ENCODE data around the gene RNF182. TPM values are rescaled to one million over a fixed set of nuclear protein-coding genes. Genes with fewer than 3 reads are reported as not detected.

Gene RNF182
- total RNA-seq, 4 donors from 2014 or later: 1.3 to 4.5 (median 3.0) TPM

DNA sequence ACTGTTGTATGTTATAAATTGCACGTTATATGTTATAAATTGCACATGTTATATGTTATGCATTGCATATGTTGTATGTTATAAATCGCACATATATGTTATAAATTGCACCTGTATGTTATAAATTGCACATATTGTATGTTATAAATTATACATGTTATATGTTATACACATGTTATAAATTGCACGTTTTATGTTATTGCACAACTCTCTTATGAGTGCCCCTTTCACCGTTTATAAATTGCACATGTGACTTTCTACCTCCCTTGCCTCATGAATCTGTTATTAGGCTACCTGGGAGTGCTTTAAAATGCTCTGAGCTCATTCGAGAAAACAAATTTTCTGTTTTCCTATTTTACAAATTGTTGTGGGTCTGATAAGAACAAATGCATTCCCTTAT lies 84.1 kb downstream of the RNF182 start:
- WGBS, 2 donors: 89% methylated on average over 5 of the region's 5 CpGs
- TF ChIP-seq CTCF (IDR thresholded peaks at IDR 0.05) (no peak), POLR2A (IDR thresholded peaks at IDR 0.05) (no peak)
- Histone ChIP-seq H3K4me1 (no peaks in the 10 kb centered on the region), H3K36me3 (no peaks in the 10 kb centered on the region), H3K4me3 (replicated peaks in 1 of 3) (no peak overlapping the region), H3K27ac (no peak overlapping the region), H3K27me3 (no peaks in the 10 kb centered on the region), H3K9me3 (no peaks in the 10 kb centered on the region)
- DNase-seq: no peak
- intact Hi-C loops (cut with DNase I): no loop called here

DNA sequence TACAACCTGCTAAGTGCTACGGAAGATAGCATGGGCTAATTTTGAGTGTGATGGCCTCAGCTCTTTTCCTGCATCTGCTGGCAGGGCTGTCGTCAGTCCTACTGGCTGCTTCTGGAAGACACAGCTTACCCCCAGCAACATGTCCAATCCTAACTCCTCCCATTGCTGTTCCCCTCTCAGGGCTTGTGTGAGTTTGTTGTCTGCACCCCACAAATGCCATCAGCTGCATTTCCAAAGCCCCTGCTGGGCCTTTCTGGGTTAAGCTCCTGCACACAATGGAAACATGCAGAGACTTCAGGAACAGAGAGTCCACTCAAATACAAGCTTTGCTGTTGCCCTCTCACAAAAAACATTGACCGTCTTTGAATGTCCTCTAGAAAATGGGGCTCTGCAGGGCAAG lies 84.7 kb downstream of the RNF182 start:
- no peaks in the 10 kb centered on the region for H3K36me3 ChIP-seq
- H3K4me1 ChIP-seq: no peaks in the 10 kb centered on the region
- intact Hi-C loops (cut with DNase I): no loop called here
- H3K9me3 ChIP-seq: no peaks in the 10 kb centered on the region
- H3K4me3 ChIP-seq (replicated peaks in 1 of 3): no peak overlapping the region
- TF ChIP-seq POLR2A (IDR thresholded peaks at IDR 0.05) (no peak), CTCF (IDR thresholded peaks at IDR 0.05) (no peak)
- H3K27ac ChIP-seq: no peak overlapping the region
- no peak for DNase-seq
- no peaks in the 10 kb centered on the region for H3K27me3 ChIP-seq
- 73 to 80% methylated on average over 3 of the region's 3 CpGs for WGBS, 2 donors

DNA sequence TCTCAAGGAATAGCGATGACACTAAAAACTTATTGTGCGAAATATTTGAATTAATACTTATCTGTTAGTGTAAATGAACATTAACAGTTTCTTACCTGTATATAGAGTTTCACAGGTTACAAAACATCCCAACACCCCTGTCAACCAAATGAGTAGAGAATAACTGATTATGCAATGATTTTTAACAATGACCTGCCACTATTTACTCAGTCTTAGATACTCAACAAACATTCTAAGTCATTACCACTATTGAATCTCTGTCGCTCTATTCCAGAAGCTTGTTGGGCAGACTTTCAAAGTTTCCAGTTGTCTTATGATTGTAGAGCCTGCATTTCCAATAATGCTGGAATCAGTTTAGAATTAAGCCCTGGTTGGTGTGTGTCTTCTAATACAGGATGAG lies 85.5 kb downstream of the RNF182 start:
- DNase-seq: no peak
- Histone ChIP-seq H3K4me3 (replicated peaks in 1 of 3) (no peak overlapping the region), H3K27me3 (no peaks in the 10 kb centered on the region), H3K4me1 (no peaks in the 10 kb centered on the region), H3K27ac (no peak overlapping the region), H3K36me3 (no peaks in the 10 kb centered on the region), H3K9me3 (no peaks in the 10 kb centered on the region)
- TF ChIP-seq CTCF (IDR thresholded peaks at IDR 0.05): no peak
- TF ChIP-seq POLR2A (IDR thresholded peaks at IDR 0.05): no peak
- 61 to 87% methylated on average over 3 of the region's 3 CpGs for WGBS, 2 donors
- intact Hi-C loops (cut with DNase I): no loop called here

DNA sequence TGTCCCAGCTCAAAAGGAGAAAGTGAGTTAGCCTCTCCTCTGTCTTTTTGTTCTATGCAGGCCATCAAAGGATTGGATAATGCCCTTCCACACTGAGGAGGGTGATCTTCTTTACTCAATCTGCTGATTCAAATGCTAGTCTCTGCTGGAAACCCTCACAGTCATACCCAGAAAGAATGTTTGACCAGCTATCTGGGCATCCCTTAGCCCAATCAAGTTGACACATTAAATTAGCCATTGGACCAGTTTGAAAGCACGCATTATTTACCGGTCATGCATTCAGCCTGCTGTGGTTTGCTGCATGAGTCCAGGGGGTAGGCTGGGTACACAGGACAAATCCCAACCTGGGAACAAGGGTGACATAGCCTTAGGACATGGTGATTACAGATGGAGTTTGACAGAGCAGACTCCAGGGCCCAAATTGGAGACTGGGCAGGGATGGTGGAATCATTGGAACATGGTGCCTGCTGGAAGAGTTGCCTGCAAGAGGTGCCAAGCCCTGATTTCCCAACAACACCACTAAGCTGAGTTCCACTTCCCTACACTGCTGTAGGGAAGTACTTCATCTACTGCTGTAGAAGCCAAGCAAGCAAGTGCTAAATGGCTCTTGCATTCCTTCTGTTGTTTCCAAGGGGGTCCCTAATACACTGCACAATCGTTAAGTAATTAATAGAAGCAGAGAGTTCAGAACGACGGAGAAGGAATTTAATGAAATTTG lies 87.7 kb downstream of the RNF182 start:
- Histone ChIP-seq H3K4me1 (no peaks in the 10 kb centered on the region), H3K9me3 (no peaks in the 10 kb centered on the region), H3K27me3 (no peaks in the 10 kb centered on the region), H3K36me3 (no peaks in the 10 kb centered on the region), H3K4me3 (replicated peaks in 1 of 3) (no peak overlapping the region), H3K27ac (no peak overlapping the region)
- intact Hi-C loops (cut with DNase I): no loop called here
- TF ChIP-seq POLR2A (IDR thresholded peaks at IDR 0.05): no peak
- TF ChIP-seq CTCF (IDR thresholded peaks at IDR 0.05): no peak
- no peak for DNase-seq
- WGBS, 2 donors: 90 to 95% methylated on average over 5 of the region's 5 CpGs

DNA sequence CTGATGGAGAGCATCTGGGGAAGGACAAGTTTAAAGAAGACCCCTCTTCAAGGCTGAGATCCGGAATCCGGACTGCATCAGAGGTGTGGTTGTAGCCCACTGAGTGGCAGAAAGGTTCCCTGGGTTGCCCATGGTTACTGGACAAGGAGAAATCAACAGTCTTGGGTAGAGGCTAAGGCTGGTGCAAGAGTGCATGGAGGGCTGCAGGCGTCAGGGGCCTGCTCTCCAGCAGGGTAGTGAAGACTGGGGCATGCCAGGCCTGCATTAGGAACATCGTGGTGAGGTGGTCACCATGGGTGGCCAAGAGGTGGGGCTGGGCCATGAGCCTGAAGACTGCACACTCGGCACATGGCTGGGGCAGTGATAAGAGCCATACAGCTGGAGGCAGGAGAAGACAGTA lies 91.2 kb downstream of the RNF182 start:
- no peaks in the 10 kb centered on the region for H3K36me3 ChIP-seq
- 91 to 96% methylated on average over 4 to 5 of the region's 5 CpGs for WGBS, 2 donors
- no peaks in the 10 kb centered on the region for H3K27me3 ChIP-seq
- H3K9me3 ChIP-seq: no peaks in the 10 kb centered on the region
- TF ChIP-seq CTCF (IDR thresholded peaks at IDR 0.05) (no peak), POLR2A (IDR thresholded peaks at IDR 0.05) (no peak)
- intact Hi-C loops (cut with DNase I): no loop called here
- no peak overlapping the region for H3K27ac ChIP-seq
- no peak overlapping the region for H3K4me3 ChIP-seq (replicated peaks in 1 of 3)
- H3K4me1 ChIP-seq: no peaks in the 10 kb centered on the region
- DNase-seq: no peak

Data from thyroid gland (tissue), 4 donors.